HUES64 (cell line): ENCODE data around the gene MILR1.

Source experiments
- H3K27ac ChIP-seq: 2 replicates; pipeline ENCODE4 v1.7.0; 2013; ENCODE audit warnings: low read depth, low read length, inconsistent platforms
- H3K27me3 ChIP-seq: 2 replicates; pipeline ENCODE4 v1.6.1; 2013; ENCODE audit warnings: mild to moderate bottlenecking, low read length; ENCODE audit not compliant: insufficient read depth
- H3K36me3 ChIP-seq: 2 replicates; pipeline ENCODE4 v1.6.1; 2013; ENCODE audit warnings: mild to moderate bottlenecking, low read length; ENCODE audit not compliant: insufficient read depth
- H3K4me1 ChIP-seq: 2 replicates; pipeline ENCODE4 v1.6.1; 2013; ENCODE audit warnings: mild to moderate bottlenecking, low read length, moderate library complexity; ENCODE audit not compliant: insufficient read depth
- H3K4me3 ChIP-seq: 2 replicates; pipeline ENCODE4 v1.5.1; 2013; ENCODE audit warnings: mild to moderate bottlenecking, low read length, moderate library complexity
- H3K9ac ChIP-seq: 2 replicates; pipeline ENCODE4 v1.6.1; 2013; ENCODE audit warnings: mild to moderate bottlenecking, low read depth, low read length
- H3K9me3 ChIP-seq: 2 replicates; pipeline ENCODE4 v1.6.1; 2013; ENCODE audit warnings: low read depth, low read length; ENCODE audit not compliant: insufficient read depth
- WGBS: fragments of 150-250, 120-280 bp; methylation state at CpG from one replicate; pipeline ENCODE4 v1.1.7; 2013; ENCODE audit warnings: missing lambda C conversion rate; 5-methylcytosine and 5-hydroxymethylcytosine counted together

The MILR1 gene

GRCh38 chr17:64504769-64505339, 55.9 kb downstream of the MILR1 start:
- Histone ChIP-seq H3K4me3 (peak overlapping the region; percentile 95), H3K9me3 (no peaks in the 10 kb centered on the region), H3K9ac (peak overlapping the region; percentile 100), H3K27ac (peak overlapping the region; percentile 97), H3K4me1 (peaks cover 21% of the 10 kb centered on the region; the same call in 1 of the 2 replicates), H3K36me3 (peaks cover 72% of the 10 kb centered on the region), H3K27me3 (no peaks in the 10 kb centered on the region)
- 6% methylated on average over 13 of the region's 13 CpGs for WGBS

- WGBS = under 1% methylated on average over 74 of the region's 76 CpGs
Observed at GRCh38 chr17:64505340-64506200, 56.7 kb downstream of the MILR1 start.

GRCh38 chr17:64506201-64506575, 57.3 kb downstream of the MILR1 start, which contains the start of gene DDX5:
TSS of gene DDX5 (minus strand) at chr17:64506289. CDS start at chr17:64506119, 170 bp downstream.
- peaks cover 24% of the 10 kb centered on the region; the same call in 1 of the 2 replicates for H3K4me1 ChIP-seq
- WGBS = under 1% methylated on average over 31 of the region's 31 CpGs

More at GRCh38 chr17:64505340-64506200, 56.7 kb downstream of the MILR1 start:
- Histone ChIP-seq H3K4me3 (peak overlapping the region; percentile 95), H3K9ac (peak overlapping the region; percentile 100), H3K36me3 (peaks cover 72% of the 10 kb centered on the region), H3K9me3 (no peaks in the 10 kb centered on the region), H3K27ac (peak overlapping the region; percentile 97), H3K4me1 (peaks cover 24% of the 10 kb centered on the region; the same call in 1 of the 2 replicates), H3K27me3 (no peaks in the 10 kb centered on the region)

GRCh38 chr17:64506576-64507412, 57.9 kb downstream of the MILR1 start, which contains the start of gene CEP95:
TSS of gene CEP95 (plus strand) at chr17:64506977. CDS start at chr17:64507098, 121 bp downstream.
- peak within 1 kb of the TSS; percentile 97 for H3K27ac ChIP-seq
- H3K9ac ChIP-seq = peak within 1 kb of the TSS; percentile 100
- H3K36me3 ChIP-seq = peaks cover 71% of the 10 kb centered on the region
- peaks cover 24% of the 10 kb centered on the region; the same call in 1 of the 2 replicates for H3K4me1 ChIP-seq
- H3K27me3 ChIP-seq = no peaks in the 10 kb centered on the region
- under 1% methylated on average over 77 of the region's 77 CpGs for WGBS
- peak within 1 kb of the TSS; percentile 95 for H3K4me3 ChIP-seq
- no peaks in the 10 kb centered on the region for H3K9me3 ChIP-seq

More at GRCh38 chr17:64506201-64506575, 57.3 kb downstream of the MILR1 start, which contains the start of gene DDX5:
- H3K9ac ChIP-seq = peak within 1 kb of the TSS; percentile 100
- H3K36me3 ChIP-seq = peaks cover 71% of the 10 kb centered on the region
- no peaks in the 10 kb centered on the region for H3K27me3 ChIP-seq
- peak within 1 kb of the TSS; percentile 97 for H3K27ac ChIP-seq
- H3K4me3 ChIP-seq = peak within 1 kb of the TSS; percentile 95
- H3K9me3 ChIP-seq = no peaks in the 10 kb centered on the region

- no peaks in the 10 kb centered on the region for H3K9me3 ChIP-seq
- H3K36me3 ChIP-seq = peaks cover 71% of the 10 kb centered on the region
- no peaks in the 10 kb centered on the region for H3K27me3 ChIP-seq
- 0% methylated on average over 13 of the region's 13 CpGs for WGBS
- H3K4me3 ChIP-seq = peak overlapping the region; percentile 95
- peak overlapping the region; percentile 97 for H3K27ac ChIP-seq
- H3K4me1 ChIP-seq = peaks cover 24% of the 10 kb centered on the region; the same call in 1 of the 2 replicates
- peak overlapping the region; percentile 100 for H3K9ac ChIP-seq
Observed at GRCh38 chr17:64507413-64507782, 58.5 kb downstream of the MILR1 start.

GRCh38 chr17:64508683-64509082, 59.8 kb downstream of the MILR1 start:
- 96% methylated on average over 2 of the region's 2 CpGs for WGBS

GRCh38 chr17:64509179-64509578, 60.3 kb downstream of the MILR1 start:
- Histone ChIP-seq H3K9me3 (no peaks in the 10 kb centered on the region), H3K36me3 (peaks cover 71% of the 10 kb centered on the region), H3K27me3 (no peaks in the 10 kb centered on the region), H3K4me1 (peaks cover 18% of the 10 kb centered on the region; the same call in 1 of the 2 replicates), H3K27ac (no peak overlapping the region), H3K9ac (no peak overlapping the region), H3K4me3 (peak overlapping the region; percentile 17; the same call in 1 of the 2 replicates)
- 96% methylated on average over 6 of the region's 6 CpGs for WGBS

More at GRCh38 chr17:64508683-64509082, 59.8 kb downstream of the MILR1 start:
- Histone ChIP-seq H3K9me3 (no peaks in the 10 kb centered on the region), H3K27me3 (no peaks in the 10 kb centered on the region), H3K36me3 (peaks cover 71% of the 10 kb centered on the region), H3K27ac (no peak overlapping the region), H3K4me1 (peaks cover 22% of the 10 kb centered on the region; the same call in 1 of the 2 replicates), H3K4me3 (peak overlapping the region; percentile 95), H3K9ac (peak overlapping the region; percentile 100; the same call in 1 of the 2 replicates)

GRCh38 chr17:64515419-64515818, 66.5 kb downstream of the MILR1 start:
- no peak overlapping the region for H3K9ac ChIP-seq
- H3K27me3 ChIP-seq = no peaks in the 10 kb centered on the region
- no peaks in the 10 kb centered on the region for H3K4me1 ChIP-seq
- no peak overlapping the region for H3K27ac ChIP-seq
- 93% methylated on average over 2 of the region's 2 CpGs for WGBS
- H3K36me3 ChIP-seq = peaks cover 98% of the 10 kb centered on the region
- no peaks in the 10 kb centered on the region for H3K9me3 ChIP-seq
- H3K4me3 ChIP-seq = no peak overlapping the region

GRCh38 chr17:64515829-64516228, 66.9 kb downstream of the MILR1 start:
- H3K27me3 ChIP-seq = no peaks in the 10 kb centered on the region
- H3K4me3 ChIP-seq = no peak overlapping the region
- 88% methylated on average over 1 of the region's 1 CpG for WGBS
- H3K36me3 ChIP-seq = peaks cover 98% of the 10 kb centered on the region
- H3K9ac ChIP-seq = no peak overlapping the region
- H3K4me1 ChIP-seq = no peaks in the 10 kb centered on the region
- no peaks in the 10 kb centered on the region for H3K9me3 ChIP-seq
- no peak overlapping the region for H3K27ac ChIP-seq
